Kidney epithelial cell (primary cell): ENCODE data around the gene RAPGEF1. TPM values are rescaled to one million over a fixed set of nuclear protein-coding genes. Genes with fewer than 3 reads are reported as not detected.

Experiments used
- DNase-seq: peaks from one replicate; pipeline ENCODE4 v3.0.0-alpha.2; 2010; ENCODE audit warnings: low read depth
- H3K27me3 ChIP-seq: 2 replicates; pipeline ENCODE4 v1.6.0; 2011; ENCODE audit warnings: low read length; ENCODE audit not compliant: control insufficient read depth, insufficient read depth
- H3K36me3 ChIP-seq: 2 replicates; pipeline ENCODE4 v1.5.1; 2011; ENCODE audit warnings: low read length; ENCODE audit not compliant: control insufficient read depth, insufficient read depth
- H3K4me3 ChIP-seq: 2 replicates; pipeline ENCODE4 v1.5.1; 2011; ENCODE audit warnings: low read depth, mild to moderate bottlenecking, control low read depth, low read length
- total RNA-seq: library from RNA; depleted of rRNA; stranded (reverse); fragments of >200 nt; gene quantifications from 2 replicates; pipeline ENCODE4 v1.2.3, GENCODE V29; 2015
- TF ChIP-seq, protein P1 (sequence below): IDR thresholded peaks from 2 replicates; pipeline ENCODE4 v1.5.1; 2011; ENCODE audit warnings: mild to moderate bottlenecking, moderate library complexity, low read length, control low read depth, inconsistent platforms; ENCODE audit not compliant: insufficient read depth, poor library complexity, severe bottlenecking

Gene RAPGEF1
- total RNA-seq, 1 donor from 2014 or later: 43.5 TPM

DNA sequence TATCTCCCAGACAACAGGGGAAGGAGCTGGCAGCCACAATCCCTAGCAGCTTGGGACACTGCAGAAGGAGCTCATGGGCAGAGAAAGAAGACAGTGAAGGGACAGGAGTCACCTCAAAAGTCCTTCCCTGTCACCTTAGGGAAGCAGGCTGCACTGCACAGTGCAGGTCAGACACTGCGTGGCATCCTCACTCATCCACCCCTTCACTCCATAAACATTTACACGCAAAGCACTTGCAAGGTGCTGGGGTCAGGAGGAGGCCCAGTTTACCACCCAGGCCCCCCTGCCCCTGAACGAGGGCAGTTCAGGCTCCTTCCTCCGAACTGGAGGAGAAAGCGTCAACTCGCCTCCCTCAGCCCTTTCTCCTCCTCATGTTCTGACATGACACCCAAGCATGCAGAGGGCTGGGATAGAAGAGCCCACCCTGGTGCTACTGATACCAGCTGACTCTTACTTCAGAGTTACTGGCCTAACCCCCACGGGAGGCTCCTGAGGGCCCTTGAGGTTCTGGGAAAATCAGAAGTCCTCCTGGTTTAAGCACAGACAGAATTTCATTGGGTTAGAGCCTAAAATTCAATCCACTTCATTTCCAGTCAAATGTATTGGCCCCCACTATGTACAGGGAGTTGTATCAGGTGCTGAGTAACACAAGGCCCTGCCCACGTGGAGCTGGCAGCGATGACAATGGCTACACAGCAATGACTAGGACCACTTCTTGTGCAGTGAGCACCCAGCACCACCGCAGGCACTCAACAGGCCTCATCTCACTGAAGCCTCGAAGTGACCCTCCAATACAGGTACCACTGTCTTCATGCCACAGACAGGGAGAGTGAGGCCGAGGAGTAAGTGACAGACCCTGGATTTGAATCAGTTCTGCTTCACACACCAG, 70.4 kb downstream of the RAPGEF1 start:
- DNase-seq: no peak
- no peaks in the 10 kb centered on the region for H3K27me3 ChIP-seq
- H3K36me3 ChIP-seq: no peaks in the 10 kb centered on the region
- H3K4me3 ChIP-seq: no peak overlapping the region
- TF ChIP-seq, protein P1, sequence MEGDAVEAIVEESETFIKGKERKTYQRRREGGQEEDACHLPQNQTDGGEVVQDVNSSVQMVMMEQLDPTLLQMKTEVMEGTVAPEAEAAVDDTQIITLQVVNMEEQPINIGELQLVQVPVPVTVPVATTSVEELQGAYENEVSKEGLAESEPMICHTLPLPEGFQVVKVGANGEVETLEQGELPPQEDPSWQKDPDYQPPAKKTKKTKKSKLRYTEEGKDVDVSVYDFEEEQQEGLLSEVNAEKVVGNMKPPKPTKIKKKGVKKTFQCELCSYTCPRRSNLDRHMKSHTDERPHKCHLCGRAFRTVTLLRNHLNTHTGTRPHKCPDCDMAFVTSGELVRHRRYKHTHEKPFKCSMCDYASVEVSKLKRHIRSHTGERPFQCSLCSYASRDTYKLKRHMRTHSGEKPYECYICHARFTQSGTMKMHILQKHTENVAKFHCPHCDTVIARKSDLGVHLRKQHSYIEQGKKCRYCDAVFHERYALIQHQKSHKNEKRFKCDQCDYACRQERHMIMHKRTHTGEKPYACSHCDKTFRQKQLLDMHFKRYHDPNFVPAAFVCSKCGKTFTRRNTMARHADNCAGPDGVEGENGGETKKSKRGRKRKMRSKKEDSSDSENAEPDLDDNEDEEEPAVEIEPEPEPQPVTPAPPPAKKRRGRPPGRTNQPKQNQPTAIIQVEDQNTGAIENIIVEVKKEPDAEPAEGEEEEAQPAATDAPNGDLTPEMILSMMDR: no peak

DNA sequence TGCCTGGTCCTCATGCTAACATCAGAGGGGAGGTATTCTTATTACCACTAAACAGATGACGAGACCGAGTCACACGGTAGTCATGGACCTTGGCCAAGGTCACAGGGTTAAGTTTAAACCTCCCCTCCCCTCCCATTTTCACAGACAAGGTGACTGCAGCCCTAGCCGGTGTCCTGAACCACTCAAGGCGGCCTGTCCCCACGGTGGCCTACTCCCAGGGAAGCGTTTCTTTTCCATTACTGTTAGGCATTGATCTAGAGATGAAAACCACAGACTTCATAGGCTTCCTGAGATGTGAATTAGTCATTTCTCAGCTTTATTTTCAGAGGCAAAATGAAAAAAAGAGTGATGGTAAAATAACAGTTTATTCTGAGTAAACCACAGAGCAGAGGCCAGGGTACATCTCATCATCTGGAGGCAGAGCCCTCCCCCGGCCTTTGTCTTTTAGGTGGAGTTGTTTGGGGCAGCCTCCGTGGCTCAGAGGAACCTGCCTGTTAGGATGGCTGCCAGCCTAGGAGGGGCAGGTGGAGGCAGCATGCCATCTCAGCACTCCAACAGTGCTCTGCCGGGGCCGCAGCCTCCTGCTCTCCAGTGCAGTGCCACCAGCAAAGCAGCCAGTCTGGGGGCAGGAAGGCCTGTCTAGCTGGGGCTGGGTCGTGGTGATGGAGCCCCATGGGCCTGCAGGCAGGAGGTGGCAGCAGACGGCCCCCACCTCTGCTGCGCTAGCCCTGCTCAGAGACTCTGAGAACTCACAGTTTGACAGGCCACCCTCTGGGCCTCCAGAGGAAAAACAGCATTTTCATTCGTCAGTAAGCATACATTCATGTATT, 71.2 kb downstream of the RAPGEF1 start:
- TF ChIP-seq, protein P1: no peak
- no peak for DNase-seq
- Histone ChIP-seq H3K36me3 (no peaks in the 10 kb centered on the region), H3K4me3 (no peak overlapping the region), H3K27me3 (no peaks in the 10 kb centered on the region)

DNA sequence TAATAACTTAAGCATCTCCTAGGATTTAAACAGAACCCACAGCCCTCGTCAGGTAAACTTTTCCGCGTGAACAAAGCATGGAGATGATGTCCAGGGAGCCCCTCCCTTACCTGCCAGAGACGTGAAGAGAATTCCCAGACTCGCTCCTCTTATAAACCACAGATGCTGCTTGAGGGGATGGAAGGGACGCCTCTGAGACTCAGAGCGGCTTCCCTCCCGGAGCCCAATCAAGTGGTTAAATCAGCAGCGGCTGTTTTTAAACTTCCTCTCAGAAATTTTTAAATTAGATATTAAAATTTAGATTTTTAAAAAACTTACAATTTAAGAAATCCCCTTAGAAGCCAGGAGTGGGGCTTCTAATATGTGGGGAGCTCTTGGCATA, 71.8 kb downstream of the RAPGEF1 start:
- H3K4me3 ChIP-seq: no peak overlapping the region
- no peaks in the 10 kb centered on the region for H3K36me3 ChIP-seq
- DNase-seq: no peak
- TF ChIP-seq, protein P1: no peak
- no peaks in the 10 kb centered on the region for H3K27me3 ChIP-seq

DNA sequence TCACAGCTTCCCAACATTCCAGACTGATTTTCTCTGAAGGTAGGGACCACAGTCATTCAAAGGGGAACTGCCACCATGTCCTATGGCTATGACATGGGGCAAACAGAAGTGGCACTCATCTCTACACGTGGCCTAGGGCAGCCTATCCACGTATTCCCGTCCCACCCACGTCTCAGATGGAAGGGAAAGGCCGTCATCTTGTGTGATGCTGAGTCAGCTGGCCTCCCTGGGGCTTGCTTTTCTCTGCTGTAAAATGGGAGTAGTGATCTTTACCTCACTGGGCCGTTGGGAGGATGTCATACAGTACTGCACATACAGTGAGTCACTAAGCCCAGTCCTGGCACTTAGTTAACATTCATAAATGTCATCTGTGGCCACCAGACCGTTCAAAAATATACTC, 72.3 kb downstream of the RAPGEF1 start:
- H3K4me3 ChIP-seq: no peak overlapping the region
- no peak for DNase-seq
- no peaks in the 10 kb centered on the region for H3K27me3 ChIP-seq
- TF ChIP-seq, protein P1: no peak
- no peaks in the 10 kb centered on the region for H3K36me3 ChIP-seq

DNA sequence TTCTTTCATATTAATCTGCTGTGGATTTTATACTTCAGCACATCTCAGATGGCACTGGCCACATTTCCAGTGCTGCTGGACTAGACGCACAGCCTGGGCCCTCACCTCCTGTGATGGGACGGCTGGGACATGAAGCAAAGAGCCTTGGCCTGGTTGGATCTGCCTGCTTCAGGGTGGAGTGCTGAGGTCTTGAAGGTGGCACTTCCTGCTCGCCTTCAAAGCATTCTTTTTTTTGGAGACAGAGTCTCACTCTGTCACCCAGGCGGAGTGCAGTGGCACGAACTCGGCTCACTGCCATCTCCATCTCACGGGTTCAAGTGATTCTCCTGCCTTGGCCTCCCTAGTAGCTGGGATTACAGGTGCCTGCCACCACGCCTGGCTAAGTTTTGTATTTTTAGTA, 73.1 kb downstream of the RAPGEF1 start:
- Histone ChIP-seq H3K36me3 (no peaks in the 10 kb centered on the region), H3K4me3 (no peak overlapping the region), H3K27me3 (no peaks in the 10 kb centered on the region)
- DNase-seq: no peak
- TF ChIP-seq, protein P1: no peak
